Measurements from ENCODE around the gene PIM3. TPM values are rescaled to one million over a fixed set of nuclear protein-coding genes. Genes with fewer than 3 reads are reported as not detected.

Gene PIM3
- total and polyA plus RNA-seq, 2 of the 8 experiments (the other 6 are each of a cell fraction or from before 2014, with no cell fraction given): 22.6 to 30.0 TPM

DNA sequence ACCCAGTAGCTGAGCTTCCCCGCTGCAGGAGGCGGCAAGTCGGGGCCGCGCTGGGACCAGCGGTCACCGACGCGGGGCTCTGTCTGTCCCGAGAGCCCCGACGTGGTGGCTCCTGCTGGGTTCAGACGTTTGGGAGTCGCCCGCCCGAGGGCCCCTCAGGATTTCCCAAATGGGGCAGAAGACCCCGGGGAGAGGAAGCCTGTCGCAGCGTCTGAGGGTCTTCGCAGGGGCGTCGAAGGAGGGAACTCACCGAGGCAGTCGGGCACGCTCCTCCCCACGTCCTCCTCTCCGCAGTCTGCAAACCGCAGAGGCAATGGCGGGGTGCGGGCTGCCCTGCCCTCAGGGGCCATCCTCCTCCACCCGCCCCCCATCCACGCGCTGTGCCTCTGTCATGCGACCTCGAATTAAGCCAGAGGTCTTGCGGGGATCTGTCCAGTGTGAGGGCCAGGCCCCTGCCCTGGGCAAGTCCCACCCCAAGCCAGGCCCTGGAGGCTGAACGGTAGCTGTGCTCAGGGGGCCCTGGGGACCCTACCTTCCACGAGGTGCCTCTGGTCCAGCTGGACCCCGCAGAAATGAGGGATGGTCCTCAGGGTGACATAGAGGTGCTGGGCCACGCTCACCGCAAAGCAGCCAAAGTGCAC is 39.5 kb downstream of the PIM3 start:
- H3K14ac ChIP-seq (ENCODE audit: insufficient read length): no peak overlapping the region
- no peaks in the 10 kb centered on the region for H3K36me3 ChIP-seq (ENCODE audit: control insufficient read depth in 2 of 4, insufficient read depth in 4 of 4, low read length in 3 of 4)
- H3K23me2 ChIP-seq (ENCODE audit: low read depth, low read length): peaks cover 13% of the 10 kb centered on the region
- H4K5ac ChIP-seq (ENCODE audit: insufficient read length, low read depth, low read length): no peak overlapping the region
- H3K9me3 ChIP-seq (ENCODE audit: insufficient read depth in 2 of 2, low read depth in 1 of 2, low read length in 1 of 2): no peaks in the 10 kb centered on the region
- ChIA-PET CTCF (ENCODE audit: partially characterized antibody) (interaction anchor here (0.7 to 2.1 kb wide), 4 partner anchors 12 to 32 kb away, joined by 3 to 5 read pairs (median 4); no protein-coding TSS in a partner anchor), POLR2A (ENCODE audit: partially characterized antibody) (interaction anchor here (0.9 kb wide), 1 partner anchor 13 kb away, joined by 4 read pairs; no protein-coding TSS in a partner anchor)
- 0 out of 2 replicates have a peak overlapping the region, but pooled peaks have one; percentile 24 for H2AK5ac ChIP-seq (ENCODE audit: low read depth, low read length)
- H3K4ac ChIP-seq (replicated peaks; ENCODE audit: insufficient read length, low read depth, low read length): no peak overlapping the region
- peak overlapping the region; percentile 56 to 85 for H3K4me2 ChIP-seq (ENCODE audit: insufficient read depth in 1 of 2, low read depth in 2 of 2, low read length in 2 of 2)
- H2BK12ac ChIP-seq (ENCODE audit: low read depth, low read length): 0 out of 2 replicates have a peak overlapping the region, but pooled peaks have one; percentile 50
- H3K4me3 ChIP-seq (ENCODE audit: extremely low read depth in 1 of 4, insufficient read depth in 2 of 4, low read depth in 3 of 4, low read length in 4 of 4): peak overlapping the region; percentile 29 to 65 (median 55)
- H3K79me1 ChIP-seq (ENCODE audit: low read depth, low read length): no peaks in the 10 kb centered on the region
- 0 out of 2 replicates have a peak overlapping the region, but pooled peaks have one; percentile 46 for H2BK15ac ChIP-seq (ENCODE audit: low read length)
- no peak overlapping the region; the same call in 1 of the 2 replicates for H2BK5ac ChIP-seq (ENCODE audit: low read depth, low read length)
- no peak overlapping the region for H3K27ac ChIP-seq (ENCODE audit: low read depth, low read length)
- H4K20me1 ChIP-seq (replicated peaks in 1 of 2; ENCODE audit: control insufficient read depth in 1 of 2, insufficient read depth in 2 of 2, low read length in 2 of 2): peaks cover 2 to 13% of the 10 kb centered on the region in 2 experiments
- H3K18ac ChIP-seq (ENCODE audit: extremely low read depth, low read length): no peak overlapping the region; the same call in 1 of the 2 replicates
- peak in 1 of 2 experiments; percentile 82 for DNase-seq (ENCODE audit: low read depth in 1 of 2, low spot score in 2 of 2)
- 39% methylated on average over 11 of the region's 41 CpGs; no CpG with 5 or more reads in 1 of the 2 experiments for WGBS, 2 experiments (ENCODE audit: extremely low coverage in 1 of 2, insufficient coverage in 1 of 2, insufficient read length in 1 of 2, insufficient replicate concordance in 2 of 2, low coverage in 1 of 2, low lambda C conversion rate in 2 of 2, missing lambda C conversion rate in 1 of 2)
- H3K27me3 ChIP-seq (replicated peaks in 1 of 4; ENCODE audit: control insufficient read depth in 3 of 4, extremely low read depth in 1 of 4, insufficient read depth in 3 of 4, low read length in 3 of 4): peaks cover 10 to 22% (median 12%) of the 10 kb centered on the region in 4 experiments; a peak in 6 of 7 replicates
- peak overlapping the region; percentile 59 for H4K8ac ChIP-seq (ENCODE audit: extremely low read depth, insufficient read depth, low read length)
- no peak for TF ChIP-seq RFX5 (IDR thresholded peaks at IDR 0.05; ENCODE audit: borderline replicate concordance, low read depth, low read length)
- TF ChIP-seq EZH2 (IDR thresholded peaks at IDR 0.05; ENCODE audit: low read depth, low read length, severe bottlenecking): peak; percentile 25
- no peak for TF ChIP-seq NRF1 (IDR thresholded peaks at IDR 0.05; ENCODE audit: low read depth, low read length)
- peak; percentile 63 for TF ChIP-seq E2F6 (IDR thresholded peaks at IDR 0.05)
- no peak for TF ChIP-seq JUND (IDR thresholded peaks at IDR 0.05; ENCODE audit: low read length)
- 0 out of 2 replicates have a peak, but pooled peaks have one; percentile 29 for TF ChIP-seq SUZ12 (IDR thresholded peaks at IDR 0.05; ENCODE audit: low read length)
- no peak for TF ChIP-seq SIX5 (IDR thresholded peaks at IDR 0.05; ENCODE audit: low read depth, low read length)
- peak; percentile 12 for TF ChIP-seq KDM4A (IDR thresholded peaks at IDR 0.05; ENCODE audit: low read depth, low read length, severe bottlenecking)
- TF ChIP-seq MAX (IDR thresholded peaks at IDR 0.05): peak; percentile 68
- no peak overlapping the region for H2BK120ac ChIP-seq (replicated peaks; ENCODE audit: low read depth, low read length)
- H3K23ac ChIP-seq (ENCODE audit: insufficient read length): no peak overlapping the region
- no peak overlapping the region for H2BK20ac ChIP-seq (ENCODE audit: low read length)
- peaks cover 0 to 15% (median 8%) of the 10 kb centered on the region in 4 experiments; a peak in 5 of 7 replicates for H3K4me1 ChIP-seq (replicated peaks in 1 of 4; ENCODE audit: control insufficient read depth in 3 of 4, insufficient read depth in 4 of 4, low read length in 3 of 4)
- H3K56ac ChIP-seq (replicated peaks; ENCODE audit: insufficient read length, low read depth, low read length): no peak overlapping the region
- H3K79me2 ChIP-seq (ENCODE audit: control insufficient read depth in 1 of 2, insufficient read depth in 2 of 2, low read length in 2 of 2): no peaks in the 10 kb centered on the region
- H2AFZ ChIP-seq (ENCODE audit: low read length): peak overlapping the region; percentile 81; the same call in 1 of the 2 replicates
- FAIRE-seq: no peak
- H3K9ac ChIP-seq (replicated peaks in 1 of 4; ENCODE audit: extremely low read depth in 1 of 4, low read depth in 3 of 4, low read length in 3 of 4): no peak overlapping the region
- no peak overlapping the region for H4K91ac ChIP-seq (replicated peaks; ENCODE audit: insufficient read length, low read length)

Measured in H1 (cell line).